ENCODE data around the gene KRTAP21-2.

KRTAP21-2 gene

GRCh38 chr21:30740462-30740861, 6.6 kb downstream of the KRTAP21-2 start:
- no peak for DNase-seq (ENCODE audit: low read depth)
- H3K4me3 ChIP-seq (ENCODE audit: low read depth, low read length), result no peak overlapping the region
- no peak for TF ChIP-seq CTCF (IDR thresholded peaks at IDR 0.05; ENCODE audit: insufficient read depth, low read depth, low read length, missing control alignments)

- no peak overlapping the region for H3K4me3 ChIP-seq (ENCODE audit: low read depth, low read length)
- no peak for TF ChIP-seq CTCF (IDR thresholded peaks at IDR 0.05; ENCODE audit: insufficient read depth, low read depth, low read length, missing control alignments)
- no peak for DNase-seq (ENCODE audit: low read depth)
Measured at GRCh38 chr21:30733026-30733425, 14.0 kb downstream of the KRTAP21-2 start.

- DNase-seq (ENCODE audit: low read depth), result no peak
- TF ChIP-seq CTCF (IDR thresholded peaks at IDR 0.05; ENCODE audit: insufficient read depth, low read depth, low read length, missing control alignments), result no peak
- no peak overlapping the region for H3K4me3 ChIP-seq (ENCODE audit: low read depth, low read length)
Measured at GRCh38 chr21:30726726-30727125, 20.3 kb downstream of the KRTAP21-2 start.

GRCh38 chr21:30719401-30719800, 27.7 kb downstream of the KRTAP21-2 start:
- no peak for DNase-seq (ENCODE audit: low read depth)
- no peak for TF ChIP-seq CTCF (IDR thresholded peaks at IDR 0.05; ENCODE audit: insufficient read depth, low read depth, low read length, missing control alignments)
- no peak overlapping the region for H3K4me3 ChIP-seq (ENCODE audit: low read depth, low read length)

GRCh38 chr21:30718239-30718909, 28.7 kb downstream of the KRTAP21-2 start, which contains the start of gene KRTAP21-3:
TSS of gene KRTAP21-3 (minus strand) at chr21:30718777. CDS start at chr21:30718759, 18 bp downstream.
- no peak within 1 kb of the TSS for H3K4me3 ChIP-seq (ENCODE audit: low read depth, low read length)
- DNase-seq (ENCODE audit: low read depth), result peak; percentile 3
- no peak for TF ChIP-seq CTCF (IDR thresholded peaks at IDR 0.05; ENCODE audit: insufficient read depth, low read depth, low read length, missing control alignments)

- H3K4me3 ChIP-seq (ENCODE audit: low read depth, low read length), result no peak overlapping the region
- no peak for DNase-seq (ENCODE audit: low read depth)
Measured at GRCh38 chr21:30717105-30717504, 30.0 kb downstream of the KRTAP21-2 start.

More at GRCh38 chr21:30717105-30717504, 30.0 kb downstream of the KRTAP21-2 start:
- no peak for TF ChIP-seq CTCF (IDR thresholded peaks at IDR 0.05; ENCODE audit: insufficient read depth, low read depth, low read length, missing control alignments)
